SK-N-MC (cell line): Measurements from ENCODE around the gene WDFY4.

Experiments used
- EZH2 ChIP-seq: fragments of 200-600 bp; sonication (generic); IDR thresholded peaks from one replicate; pipeline ENCODE4 v1.6.1; 2017; ENCODE audit warnings: antibody characterized with exemption
- FOXP2 ChIP-seq: optimal IDR thresholded peaks from 2 replicates; pipeline ENCODE3; 2011; ENCODE audit warnings: mild to moderate bottlenecking, moderate library complexity; ENCODE audit not compliant: insufficient read depth; ENCODE audit errors: extremely low read length, control extremely low read depth
- POLR2AphosphoS5 ChIP-seq: IDR thresholded peaks from 2 replicates; pipeline ENCODE4 v1.6.1; 2012; ENCODE audit warnings: mild to moderate bottlenecking, low read depth, low read length, borderline replicate concordance

DNA sequence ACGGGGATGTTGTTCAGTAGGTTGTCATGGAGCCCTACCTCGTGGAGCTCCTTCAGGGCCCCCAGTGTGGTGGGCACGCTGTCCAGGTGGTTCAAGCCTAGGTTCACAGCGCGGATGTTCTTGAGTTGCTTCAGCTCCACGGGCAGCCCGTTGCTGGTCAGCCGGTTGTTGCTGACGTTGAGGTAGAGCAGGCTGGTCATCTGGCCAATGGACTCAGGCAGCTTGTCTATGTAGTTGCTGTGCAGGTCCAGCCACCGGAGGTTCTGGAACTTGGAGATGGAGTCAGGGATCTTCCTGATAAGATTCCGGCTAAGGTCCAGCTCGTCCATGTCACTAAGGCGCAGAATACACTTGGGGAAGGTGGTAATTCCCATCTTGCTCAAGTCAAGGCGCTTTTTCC, 229.0 kb downstream of the WDFY4 start:
- no peak for TF ChIP-seq EZH2
- TF ChIP-seq POLR2AphosphoS5: no peak
- TF ChIP-seq FOXP2: no peak
